Esophagus squamous epithelium (tissue), 5 donors: Measurements from ENCODE around the gene RGR. TPM values are rescaled to one million over a fixed set of nuclear protein-coding genes. Genes with fewer than 3 reads are reported as not detected.

Source experiments
- DNase-seq: peaks from one replicate; lab custom pipeline; 2025; lab: John Stamatoyannopoulos, UW
- H3K27ac ChIP-seq, 4 donors: fragments of 200-600 bp; sonication (generic); one replicate each; pipeline ENCODE4 v1.5.1; 2016 to 2019; ENCODE audit warnings: mild to moderate bottlenecking in 1 of 4
- H3K27me3 ChIP-seq, 4 donors: fragments of 200-600 bp; sonication (generic); 1 replicate in 3 of 4; 2 replicates in 1 of 4; pipeline versions ENCODE4 v1.5.1 to v1.6.0; 2017 to 2021; ENCODE audit warnings: antibody characterized with exemption in 1 of 4
- H3K36me3 ChIP-seq, 3 donors: fragments of 200-600 bp; sonication (generic); one replicate each; pipeline ENCODE4 v1.5.1; 2016 to 2019
- H3K4me1 ChIP-seq, 3 donors: fragments of 200-600 bp; sonication (generic); one replicate each; pipeline ENCODE4 v1.5.1; 2017 to 2019
- H3K4me3 ChIP-seq, 4 donors: fragments of 200-600 bp; sonication (generic); 1 replicate in 3 of 4; 2 replicates in 1 of 4; pipeline ENCODE4 v1.5.1; 2016 to 2019; ENCODE audit warnings: mild to moderate bottlenecking in 2 of 4, moderate library complexity in 1 of 4
- H3K9me3 ChIP-seq, 3 donors: fragments of 200-600 bp; sonication (generic); one replicate each; pipeline ENCODE4 v1.5.1; 2016 to 2019
- POLR2A ChIP-seq, 4 donors: fragments of 450-650 bp; IDR thresholded peaks; one replicate each; pipeline ENCODE4 v1.6.1; 2017; ENCODE audit warnings: antibody characterized with exemption in 4 of 4, mild to moderate bottlenecking in 4 of 4, moderate library complexity in 3 of 4
- WGBS, 2 donors: methylation state at CpG; one replicate each; pipeline ENCODE4 v1.1.5; 2018; 5-methylcytosine and 5-hydroxymethylcytosine counted together
- intact Hi-C: fragments of 100-400 bp; cut with DNase I; formaldehyde crosslinking; loops from one replicate; pipeline ENCODE4 v1.15.0; 2022
- total RNA-seq, 4 donors: library from RNA; depleted of rRNA; stranded (reverse); fragments of >200 nt; gene quantifications; one replicate each; pipeline ENCODE4 v1.1.0, GENCODE V29; 2016
- TF ChIP-seq, protein P1 (sequence below), 6 experiments: fragments of 450-650 bp in 4 of 6; fragments of 200-600 bp in 2 of 6; sonication (generic) in 2 of 6; IDR thresholded peaks; one replicate each; pipeline ENCODE4 v1.5.1; 2016 to 2019; ENCODE audit warnings: antibody characterized with exemption in 6 of 6, mild to moderate bottlenecking in 4 of 6, moderate library complexity in 4 of 6
- donor health status: DM: yes; HTN: yes; CAD: no.

Gene RGR
- total RNA-seq, 4 donors from 2014 or later = 0.09 to 0.57 TPM; not detected in 2

DNA sequence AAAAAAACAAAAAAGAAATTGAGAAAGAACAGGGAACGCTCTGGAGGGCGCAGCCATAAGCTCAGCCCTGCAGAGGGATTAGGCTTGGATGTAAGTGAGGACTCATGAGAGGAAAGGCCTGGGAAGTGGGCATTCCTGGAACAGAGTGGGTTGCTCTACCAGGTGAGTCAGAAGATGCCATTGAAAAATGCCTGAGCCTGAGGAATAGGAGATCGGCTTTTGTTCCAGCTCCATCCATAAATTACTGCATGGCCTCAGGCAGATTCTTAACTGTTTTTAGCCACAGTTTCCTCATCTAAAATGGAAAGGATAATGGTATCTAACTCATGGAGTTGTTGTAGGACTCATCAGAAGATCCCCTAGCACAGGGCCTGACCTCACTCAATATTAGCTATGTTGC lies 1.1 kb upstream of the RGR start:
- WGBS, 2 donors = 83% methylated on average over 3 of the region's 3 CpGs

DNA sequence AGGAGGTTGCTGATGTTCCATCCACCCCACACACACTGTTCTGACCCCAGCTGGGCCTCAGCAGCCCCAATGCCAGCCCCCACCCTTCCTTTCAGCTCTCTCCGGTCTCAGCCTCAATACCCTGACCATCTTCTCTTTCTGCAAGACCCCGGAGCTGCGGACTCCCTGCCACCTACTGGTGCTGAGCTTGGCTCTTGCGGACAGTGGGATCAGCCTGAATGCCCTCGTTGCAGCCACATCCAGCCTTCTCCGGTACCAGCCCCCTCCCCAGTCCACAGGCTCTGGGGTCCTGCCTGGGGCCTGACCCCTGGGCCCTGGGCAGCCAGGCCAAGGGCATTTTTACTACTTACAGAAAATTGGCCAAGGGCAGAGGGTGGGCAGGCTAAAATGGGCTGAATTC lies 2.6 kb downstream of the RGR start:
- intact Hi-C loops = no loop called here
- WGBS, 2 donors = 69 to 89% methylated on average over 4 to 6 of the region's 6 CpGs
- H3K9me3 ChIP-seq = peaks cover 0 to 4% (median 0%) of the 10 kb centered on the region in 3 donors
- peaks cover 0 to 4% (median 0%) of the 10 kb centered on the region in 4 donors for H3K27me3 ChIP-seq
- no peaks in the 10 kb centered on the region for H3K4me1 ChIP-seq
- H3K36me3 ChIP-seq = no peaks in the 10 kb centered on the region
- no peak overlapping the region for H3K4me3 ChIP-seq
- H3K27ac ChIP-seq = no peak overlapping the region
- TF ChIP-seq POLR2A (IDR thresholded peaks at IDR 0.05) = no peak
- TF ChIP-seq, protein P1, sequence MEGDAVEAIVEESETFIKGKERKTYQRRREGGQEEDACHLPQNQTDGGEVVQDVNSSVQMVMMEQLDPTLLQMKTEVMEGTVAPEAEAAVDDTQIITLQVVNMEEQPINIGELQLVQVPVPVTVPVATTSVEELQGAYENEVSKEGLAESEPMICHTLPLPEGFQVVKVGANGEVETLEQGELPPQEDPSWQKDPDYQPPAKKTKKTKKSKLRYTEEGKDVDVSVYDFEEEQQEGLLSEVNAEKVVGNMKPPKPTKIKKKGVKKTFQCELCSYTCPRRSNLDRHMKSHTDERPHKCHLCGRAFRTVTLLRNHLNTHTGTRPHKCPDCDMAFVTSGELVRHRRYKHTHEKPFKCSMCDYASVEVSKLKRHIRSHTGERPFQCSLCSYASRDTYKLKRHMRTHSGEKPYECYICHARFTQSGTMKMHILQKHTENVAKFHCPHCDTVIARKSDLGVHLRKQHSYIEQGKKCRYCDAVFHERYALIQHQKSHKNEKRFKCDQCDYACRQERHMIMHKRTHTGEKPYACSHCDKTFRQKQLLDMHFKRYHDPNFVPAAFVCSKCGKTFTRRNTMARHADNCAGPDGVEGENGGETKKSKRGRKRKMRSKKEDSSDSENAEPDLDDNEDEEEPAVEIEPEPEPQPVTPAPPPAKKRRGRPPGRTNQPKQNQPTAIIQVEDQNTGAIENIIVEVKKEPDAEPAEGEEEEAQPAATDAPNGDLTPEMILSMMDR (IDR thresholded peaks at IDR 0.05) = no peak
- DNase-seq = no peak

More for the DNA sequence above, 1.1 kb upstream of the RGR start:
- Histone ChIP-seq H3K9me3 (no peaks in the 10 kb centered on the region), H3K36me3 (no peaks in the 10 kb centered on the region), H3K4me3 (no peak overlapping the region), H3K4me1 (no peaks in the 10 kb centered on the region), H3K27ac (no peak overlapping the region), H3K27me3 (peaks cover 0 to 15% (median 0%) of the 10 kb centered on the region in 4 donors)
- intact Hi-C loops = no loop called here
- DNase-seq = no peak
- no peak for TF ChIP-seq POLR2A (IDR thresholded peaks at IDR 0.05)

DNA sequence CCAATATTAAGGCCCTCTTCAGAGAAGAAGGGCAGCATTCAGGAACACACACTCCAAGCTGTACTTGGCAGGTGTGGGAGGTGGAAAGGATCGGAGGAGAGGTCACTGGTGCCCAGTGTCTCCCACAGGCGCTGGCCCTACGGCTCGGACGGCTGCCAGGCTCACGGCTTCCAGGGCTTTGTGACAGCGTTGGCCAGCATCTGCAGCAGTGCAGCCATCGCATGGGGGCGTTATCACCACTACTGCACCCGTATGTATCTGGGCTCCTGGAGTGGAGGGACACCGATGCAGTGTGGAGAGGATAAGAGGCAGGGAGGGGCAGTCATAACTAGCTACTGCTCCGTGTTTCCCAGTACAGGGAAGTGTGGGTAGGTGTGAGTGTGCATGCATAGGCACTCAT lies 3.9 kb downstream of the RGR start:
- H3K4me3 ChIP-seq = no peak overlapping the region
- H3K36me3 ChIP-seq = no peaks in the 10 kb centered on the region
- intact Hi-C loops = no loop called here
- TF ChIP-seq, protein P1 (IDR thresholded peaks at IDR 0.05) = no peak
- TF ChIP-seq POLR2A (IDR thresholded peaks at IDR 0.05) = no peak
- no peak overlapping the region for H3K27ac ChIP-seq
- DNase-seq = no peak
- no peaks in the 10 kb centered on the region for H3K4me1 ChIP-seq
- 56 to 76% methylated on average over 2 to 9 of the region's 12 CpGs for WGBS, 2 donors
- H3K9me3 ChIP-seq = peaks cover 0 to 4% (median 0%) of the 10 kb centered on the region in 3 donors
- peaks cover 0 to 8% (median 0%) of the 10 kb centered on the region in 4 donors for H3K27me3 ChIP-seq

DNA sequence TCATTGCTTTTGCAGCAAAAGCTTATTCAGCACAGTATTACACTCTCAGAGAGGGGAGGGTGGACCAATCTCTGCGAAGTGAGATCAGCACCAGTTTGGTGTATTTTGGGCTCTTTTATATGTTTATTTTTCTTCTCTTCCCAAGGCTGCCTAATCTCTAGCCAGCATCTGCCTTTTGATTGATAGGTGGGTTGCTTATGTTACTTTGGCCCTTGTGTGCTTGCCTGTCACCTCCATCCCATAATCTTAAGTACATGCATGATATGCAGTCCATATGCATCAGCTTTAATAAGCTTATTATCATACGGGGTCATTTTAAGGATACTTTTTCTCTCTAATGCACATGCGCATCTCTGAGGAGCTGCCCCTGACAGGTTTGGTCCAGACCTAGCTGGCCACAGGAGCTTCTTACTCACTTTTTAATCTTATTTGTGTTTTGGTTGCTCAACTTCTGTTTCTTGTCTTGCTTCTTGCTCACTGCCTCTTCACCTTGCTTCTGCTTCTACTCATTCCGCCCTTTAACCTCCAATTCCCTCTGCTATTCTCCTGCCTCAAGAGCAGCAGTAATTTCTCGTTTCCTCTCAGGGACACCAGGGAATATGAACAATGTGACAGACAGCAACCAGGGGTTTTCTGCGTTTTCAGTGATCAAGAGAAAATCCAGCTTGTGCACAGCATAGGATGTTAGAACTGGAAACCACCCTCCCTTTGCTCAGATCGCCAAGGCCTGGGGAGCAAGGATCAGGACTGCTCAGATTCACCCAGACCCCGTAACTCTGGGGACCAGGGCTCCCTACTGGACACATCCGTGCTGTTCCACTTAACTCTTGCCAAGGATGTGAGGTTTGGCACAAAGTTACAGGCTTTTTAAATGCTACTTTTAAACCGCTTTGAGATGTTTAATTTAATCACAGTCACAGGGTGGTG lies 10.0 kb downstream of the RGR start:
- Histone ChIP-seq H3K27ac (no peak overlapping the region), H3K36me3 (no peaks in the 10 kb centered on the region), H3K9me3 (peaks cover 0 to 4% (median 0%) of the 10 kb centered on the region in 3 donors), H3K27me3 (peaks cover 0 to 32% (median 0%) of the 10 kb centered on the region in 4 donors), H3K4me1 (peaks cover 0 to 6% (median 0%) of the 10 kb centered on the region in 3 donors), H3K4me3 (no peak overlapping the region)
- DNase-seq = no peak
- WGBS, 2 donors = 63 to 67% methylated on average over 10 of the region's 10 CpGs
- intact Hi-C loops = no loop called here
- TF ChIP-seq, protein P1 (IDR thresholded peaks at IDR 0.05) = no peak
- TF ChIP-seq POLR2A (IDR thresholded peaks at IDR 0.05) = no peak

DNA sequence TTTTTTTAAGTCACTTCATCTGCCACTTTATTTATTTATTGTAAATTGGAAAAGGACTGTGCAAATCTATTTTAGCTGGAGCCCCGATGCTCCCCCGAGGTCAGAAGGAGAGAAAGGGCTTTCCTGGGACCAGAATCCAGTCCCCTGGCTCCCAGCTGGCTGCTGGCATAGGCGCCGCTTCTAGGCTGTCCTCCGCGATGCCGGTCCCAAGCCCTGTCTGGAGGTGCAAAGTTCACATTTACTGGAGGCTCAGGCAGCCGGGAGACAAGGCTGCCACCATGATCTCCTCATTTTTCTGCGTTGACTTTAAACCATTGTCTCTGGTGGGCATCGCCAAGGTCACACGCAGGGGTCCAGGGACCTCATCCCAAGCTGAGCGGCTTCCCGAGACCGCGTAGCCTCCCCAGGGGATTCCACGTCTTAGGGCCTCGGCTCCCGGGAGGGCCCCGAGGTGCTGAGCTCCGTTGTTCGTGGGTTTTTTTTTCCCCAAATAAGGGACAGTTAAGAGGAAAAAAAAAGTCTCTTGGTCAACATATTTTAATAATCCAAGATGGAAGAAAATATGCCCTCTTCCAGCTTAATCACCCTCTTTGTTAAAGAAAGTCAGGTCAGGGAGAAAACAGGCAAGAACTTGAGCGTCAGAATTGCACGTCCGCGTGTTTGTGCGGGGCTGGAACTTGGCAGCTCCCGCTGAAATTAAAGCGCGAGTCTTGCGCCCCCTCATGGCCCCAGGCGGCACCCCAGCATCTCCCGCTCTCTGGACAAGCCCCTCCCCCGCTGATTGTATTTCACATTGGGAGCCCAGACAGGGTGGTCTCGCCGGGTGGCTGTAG lies 11.9 kb downstream of the RGR start:
- Histone ChIP-seq H3K4me3 (no peak overlapping the region), H3K36me3 (no peaks in the 10 kb centered on the region), H3K9me3 (peaks cover 0 to under 1% (median 0%) of the 10 kb centered on the region in 3 donors), H3K27me3 (peaks cover 0 to 38% (median 0%) of the 10 kb centered on the region in 4 donors), H3K27ac (no peak overlapping the region), H3K4me1 (peaks cover 0 to 6% (median 0%) of the 10 kb centered on the region in 3 donors)
- TF ChIP-seq, protein P1 (IDR thresholded peaks at IDR 0.05) = peak in 5 of 6 experiments; percentile 9 to 50 (median 26)
- TF ChIP-seq POLR2A (IDR thresholded peaks at IDR 0.05) = no peak
- no peak for DNase-seq
- WGBS, 2 donors = 0 to 44% methylated on average over 6 to 29 of the region's 35 CpGs
- intact Hi-C loops = no loop called here
